K562 (cell line): ENCODE results near the gene ZNF557. TPM values are rescaled to one million over a fixed set of nuclear protein-coding genes. Genes with fewer than 3 reads are reported as not detected.

Experiments
- ATAC-seq: fragments of 200-7000 bp; cut with Tn5 transposase; 3 replicates; pipeline ENCODE4 v1.9.1; 2020; ENCODE audit warnings: moderate library complexity
- BruUV-seq: library from RNA; stranded (reverse); fragments of 400-500 nt; replicated peaks from 2 replicates; lab custom pipeline; 2021; lab: Mats Ljungman, UMichigan
- CTCF ChIA-PET: fragments of 300-600 bp; formaldehyde crosslinking; extraction: SDS; loops from one replicate; lab custom pipeline; 2021; ENCODE audit warnings: low intra/inter-chr PET ratio; lab: Yijun Ruan, JAX
- POLR2A ChIA-PET: fragments of 300-600, 350-650 bp; sonication (Branson Sonifier 250); formaldehyde crosslinking; extraction: SDS; loops from one replicate; lab custom pipeline; 2021; ENCODE audit warnings: antibody characterized with exemption, inconsistent platforms; lab: Yijun Ruan, JAX
- DNase-seq, 4 experiments: peaks; one replicate each; pipeline versions ENCODE4 v3.0.0 to v3.0.0-alpha.2; 2011 to 2018; ENCODE audit warnings: low spot score in 3 of 4, mixed read lengths in 3 of 4; ENCODE audit errors: extremely low read depth in 1 of 4
- FAIRE-seq: peaks from 2 replicates; lab custom pipeline; 2011; peaks lifted over from hg19 to GRCh38; lab: Jason Lieb, UNC
- H2AFZ ChIP-seq: 2 replicates; pipeline ENCODE4 v1.6.0; 2011; ENCODE audit warnings: low read depth, low read length, control low read depth, inconsistent platforms
- H3K27ac ChIP-seq: fragments of 200-600 bp; 3 replicates; pipeline ENCODE4 v1.8.0; 2011; ENCODE audit warnings: low read depth, mild to moderate bottlenecking, control low read depth, inconsistent platforms, low read length, moderate library complexity, mixed read lengths; ENCODE audit errors: extremely low read depth
- H3K27me3 ChIP-seq, 2 experiments: fragments of 300-600 bp in 1 of 2; 2 replicates in 1 of 2; 3 replicates in 1 of 2; pipeline versions ENCODE4 v1.6.0 to v1.8.0; 2011; ENCODE audit warnings: inconsistent platforms in 2 of 2, low read length in 2 of 2, mild to moderate bottlenecking in 1 of 2, mixed read lengths in 1 of 2, moderate library complexity in 1 of 2; ENCODE audit not compliant: control insufficient read depth in 2 of 2, insufficient read depth in 2 of 2
- H3K36me3 ChIP-seq: fragments of 300-600 bp; 3 replicates; pipeline ENCODE4 v1.8.0; 2011; ENCODE audit warnings: mild to moderate bottlenecking, low read length, inconsistent platforms; ENCODE audit not compliant: control insufficient read depth, insufficient read depth
- H3K4me1 ChIP-seq, 2 experiments: fragments of 200-600 bp in 1 of 2; replicated peaks in 1 of 2; 2 replicates in 1 of 2; 3 replicates in 1 of 2; pipeline versions ENCODE4 v1.5.1 to v1.8.0; 2011; ENCODE audit warnings: inconsistent platforms in 2 of 2, low read length in 2 of 2, mild to moderate bottlenecking in 1 of 2, mixed read lengths in 1 of 2, moderate library complexity in 1 of 2; ENCODE audit not compliant: control insufficient read depth in 2 of 2, insufficient read depth in 2 of 2
- H3K4me2 ChIP-seq: 2 replicates; pipeline ENCODE4 v1.6.1; 2011; ENCODE audit warnings: low read length, control low read depth, inconsistent platforms, mixed read lengths; ENCODE audit not compliant: insufficient read depth
- H3K4me3 ChIP-seq: fragments of 200-600 bp; sonication (generic), shearing (Covaris generic); 2 replicates; pipeline ENCODE4 v1.5.1; 2016; ENCODE audit warnings: control low read depth, inconsistent platforms
- H3K79me2 ChIP-seq: fragments of 200-600 bp; 3 replicates; pipeline ENCODE4 v1.8.0; 2011; ENCODE audit warnings: low read length, inconsistent platforms; ENCODE audit not compliant: control insufficient read depth, insufficient read depth
- H3K9ac ChIP-seq, 2 experiments: 2 replicates each; pipeline versions ENCODE4 v1.6.0 to v1.6.1; 2011; ENCODE audit warnings: low read depth in 2 of 2, low read length in 2 of 2, control low read depth in 1 of 2, inconsistent platforms in 1 of 2, mild to moderate bottlenecking in 1 of 2, mixed read lengths in 1 of 2; ENCODE audit not compliant: insufficient read depth in 1 of 2
- H3K9me1 ChIP-seq: one replicate; pipeline ENCODE4 v1.6.0; 2011; ENCODE audit warnings: inconsistent platforms, mild to moderate bottlenecking, low read length, moderate library complexity; ENCODE audit not compliant: control insufficient read depth, insufficient read depth
- H3K9me3 ChIP-seq: replicated peaks from 2 replicates; pipeline ENCODE4 v1.5.1; 2011; ENCODE audit warnings: low read depth, low read length, inconsistent platforms; ENCODE audit not compliant: control insufficient read depth, insufficient read depth
- H4K20me1 ChIP-seq: replicated peaks from 2 replicates; pipeline ENCODE4 v1.6.1; 2011; ENCODE audit warnings: low read length, inconsistent platforms, mixed read lengths; ENCODE audit not compliant: control insufficient read depth, insufficient read depth
- BCL6 ChIP-seq: fragments of 250-450 bp; sonication (Bioruptor Pico); IDR thresholded peaks from 2 replicates; pipeline ENCODE4 v1.4.0; 2020
- BRF1 ChIP-seq: IDR thresholded peaks from 3 replicates; pipeline ENCODE4 v1.6.1; 2011; ENCODE audit warnings: borderline replicate concordance, mild to moderate bottlenecking; ENCODE audit not compliant: insufficient read length; ENCODE audit errors: extremely low read depth
- ELF2 ChIP-seq: fragments of 250-450 bp; sonication (Bioruptor Pico); IDR thresholded peaks from 2 replicates; pipeline ENCODE4 v1.5.0; 2021; ENCODE audit warnings: mild to moderate bottlenecking
- GATA2 ChIP-seq: sonication (generic); formaldehyde crosslinking; IDR thresholded peaks from 2 replicates; pipeline ENCODE4 v1.4.0; 2020; ENCODE audit warnings: mild to moderate bottlenecking, missing genetic modification reagents
- NCOA4 ChIP-seq: fragments of 450-650 bp; IDR thresholded peaks from 2 replicates; pipeline ENCODE4 v1.6.1; 2018; ENCODE audit warnings: mild to moderate bottlenecking; ENCODE audit not compliant: partially characterized antibody
- SMARCC2 ChIP-seq: fragments of 450-650 bp; IDR thresholded peaks from 2 replicates; pipeline ENCODE4 v1.6.1; 2017; ENCODE audit warnings: antibody characterized with exemption, moderate library complexity, mild to moderate bottlenecking, low read depth
- TEAD1 ChIP-seq, 2 experiments: fragments of 450-650 bp in 1 of 2; sonication (generic) in 1 of 2; formaldehyde crosslinking; IDR thresholded peaks; 2 replicates each; pipeline versions ENCODE4 v1.4.0 to v1.8.0; 2020 to 2022; ENCODE audit warnings: mild to moderate bottlenecking in 2 of 2, missing genetic modification reagents in 1 of 2
- ZBED1 ChIP-seq: IDR thresholded peaks from 2 replicates; pipeline ENCODE4 v1.6.1; 2014
- ZNF146 ChIP-seq: IDR thresholded peaks from one replicate; pipeline ENCODE4 v1.6.1; 2018; ENCODE audit warnings: missing compliant biosample characterization; ENCODE audit not compliant: unreplicated experiment
- ZNF780A ChIP-seq: fragments of 250-450 bp; sonication (Bioruptor Pico); IDR thresholded peaks from 2 replicates; pipeline ENCODE4 v1.5.0; 2021; ENCODE audit warnings: mild to moderate bottlenecking
- in situ Hi-C: fragments of 300-500 bp; cut with MboI; formaldehyde crosslinking; loops from 4 replicates; pipeline ENCODE4 v1.15.0; 2018; ENCODE audit warnings: inconsistent platforms, mixed read lengths
- intact Hi-C: fragments of 100-400 bp; cut with micrococcal nuclease; formaldehyde crosslinking; loops from 2 replicates; pipeline ENCODE4 v1.14.2; 2022
- polyA plus RNA-seq, 8 experiments: library from polyadenylated mRNA; depleted of rRNA in 4 of 8; stranded (reverse) in 5 of 8; unstranded in 3 of 8; fragments of >200 nt; fragmentation: Nextera tagmentation in 2 of 8; fragmentation: Illumina TruSeq in 1 of 8; extraction: Ambion mirVana in 2 of 8; extraction: Trizol in 1 of 8; gene quantifications; 2 replicates each; pipeline versions ENCODE4 v1.2.1 to v1.2.3, GENCODE V29; 2011 to 2014; ENCODE audit warnings: inconsistent platforms in 1 of 8, missing spikeins in 1 of 8
- total RNA-seq, 7 experiments: library from RNA; depleted of rRNA in 6 of 7; stranded (reverse); fragments of >200 nt in 6 of 7; fragmentation: Illumina TruSeq in 2 of 7; extraction: Trizol in 2 of 7; gene quantifications; 2 replicates each; pipeline versions ENCODE4 v1.2.1 to v1.2.3, GENCODE V29; 2011 to 2021; ENCODE audit warnings: low replicate concordance in 1 of 7
- TF ChIP-seq, protein P1 (sequence below): fragments of 250-450 bp; sonication (Bioruptor Pico); IDR thresholded peaks from 2 replicates; pipeline ENCODE4 v1.4.0; 2020; ENCODE audit warnings: mild to moderate bottlenecking, moderate library complexity
- TF ChIP-seq, protein P2 (sequence below): fragments of 250-450 bp; sonication (Bioruptor Pico); IDR thresholded peaks from 2 replicates; pipeline ENCODE4 v1.8.0; 2021; ENCODE audit warnings: borderline replicate concordance, mild to moderate bottlenecking, moderate library complexity; ENCODE audit not compliant: poor library complexity, severe bottlenecking

ZNF557 gene
- total and polyA plus RNA-seq, 9 of the 15 experiments (the other 6 are each of a cell fraction or from before 2014, with no cell fraction given) = 2.2 to 6.6 (median 4.4) TPM

DNA sequence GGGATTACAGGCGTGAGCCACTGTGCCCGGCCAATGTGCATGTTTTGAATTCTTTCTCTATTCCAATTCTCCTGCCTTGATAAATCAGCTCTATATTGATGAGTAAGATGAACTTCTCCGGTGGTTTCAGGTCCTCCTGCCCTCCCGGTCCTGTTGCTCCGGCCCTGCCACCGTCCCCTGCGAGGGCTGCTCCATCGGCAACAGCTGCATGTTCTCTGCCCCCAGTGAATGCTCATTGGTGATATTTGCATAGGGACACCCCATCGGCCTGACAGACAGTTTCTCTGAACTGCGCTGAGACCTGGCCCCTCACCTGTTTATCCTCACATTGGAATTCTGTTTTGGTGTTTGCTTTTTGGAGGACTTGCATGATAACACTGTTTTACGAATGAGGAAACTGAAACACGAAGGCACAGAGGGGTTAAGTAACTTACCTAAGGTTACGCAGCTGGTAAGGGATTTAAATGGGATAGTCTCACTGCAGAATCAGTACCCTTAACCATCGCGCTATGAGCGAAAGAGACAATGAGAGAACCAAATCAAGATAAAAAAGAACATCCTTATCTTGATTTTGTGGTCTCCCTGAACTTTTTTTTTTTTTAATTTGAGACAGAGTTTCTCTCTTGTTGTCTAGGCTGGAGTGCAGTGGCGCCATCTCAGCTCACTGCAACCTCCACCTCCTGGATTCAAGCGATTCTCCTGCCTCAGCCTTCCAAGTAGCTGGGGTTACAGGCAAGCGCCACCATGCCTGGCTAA is 32.2 kb downstream of the ZNF557 start (continued):
- TF ChIP-seq, protein P1, sequence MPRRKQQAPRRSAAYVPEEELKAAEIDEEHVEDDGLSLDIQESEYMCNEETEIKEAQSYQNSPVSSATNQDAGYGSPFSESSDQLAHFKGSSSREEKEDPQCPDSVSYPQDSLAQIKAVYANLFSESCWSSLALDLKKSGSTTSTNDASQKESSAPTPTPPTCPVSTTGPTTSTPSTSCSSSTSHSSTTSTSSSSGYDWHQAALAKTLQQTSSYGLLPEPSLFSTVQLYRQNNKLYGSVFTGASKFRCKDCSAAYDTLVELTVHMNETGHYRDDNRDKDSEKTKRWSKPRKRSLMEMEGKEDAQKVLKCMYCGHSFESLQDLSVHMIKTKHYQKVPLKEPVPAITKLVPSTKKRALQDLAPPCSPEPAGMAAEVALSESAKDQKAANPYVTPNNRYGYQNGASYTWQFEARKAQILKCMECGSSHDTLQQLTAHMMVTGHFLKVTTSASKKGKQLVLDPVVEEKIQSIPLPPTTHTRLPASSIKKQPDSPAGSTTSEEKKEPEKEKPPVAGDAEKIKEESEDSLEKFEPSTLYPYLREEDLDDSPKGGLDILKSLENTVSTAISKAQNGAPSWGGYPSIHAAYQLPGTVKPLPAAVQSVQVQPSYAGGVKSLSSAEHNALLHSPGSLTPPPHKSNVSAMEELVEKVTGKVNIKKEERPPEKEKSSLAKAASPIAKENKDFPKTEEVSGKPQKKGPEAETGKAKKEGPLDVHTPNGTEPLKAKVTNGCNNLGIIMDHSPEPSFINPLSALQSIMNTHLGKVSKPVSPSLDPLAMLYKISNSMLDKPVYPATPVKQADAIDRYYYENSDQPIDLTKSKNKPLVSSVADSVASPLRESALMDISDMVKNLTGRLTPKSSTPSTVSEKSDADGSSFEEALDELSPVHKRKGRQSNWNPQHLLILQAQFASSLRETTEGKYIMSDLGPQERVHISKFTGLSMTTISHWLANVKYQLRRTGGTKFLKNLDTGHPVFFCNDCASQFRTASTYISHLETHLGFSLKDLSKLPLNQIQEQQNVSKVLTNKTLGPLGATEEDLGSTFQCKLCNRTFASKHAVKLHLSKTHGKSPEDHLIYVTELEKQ (CRISPR knock-in tag) = no peak
- TF ChIP-seq SMARCC2 = no peak
- TF ChIP-seq, protein P2, sequence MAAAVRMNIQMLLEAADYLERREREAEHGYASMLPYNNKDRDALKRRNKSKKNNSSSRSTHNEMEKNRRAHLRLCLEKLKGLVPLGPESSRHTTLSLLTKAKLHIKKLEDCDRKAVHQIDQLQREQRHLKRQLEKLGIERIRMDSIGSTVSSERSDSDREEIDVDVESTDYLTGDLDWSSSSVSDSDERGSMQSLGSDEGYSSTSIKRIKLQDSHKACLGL (CRISPR knock-in tag) = no peak

DNA sequence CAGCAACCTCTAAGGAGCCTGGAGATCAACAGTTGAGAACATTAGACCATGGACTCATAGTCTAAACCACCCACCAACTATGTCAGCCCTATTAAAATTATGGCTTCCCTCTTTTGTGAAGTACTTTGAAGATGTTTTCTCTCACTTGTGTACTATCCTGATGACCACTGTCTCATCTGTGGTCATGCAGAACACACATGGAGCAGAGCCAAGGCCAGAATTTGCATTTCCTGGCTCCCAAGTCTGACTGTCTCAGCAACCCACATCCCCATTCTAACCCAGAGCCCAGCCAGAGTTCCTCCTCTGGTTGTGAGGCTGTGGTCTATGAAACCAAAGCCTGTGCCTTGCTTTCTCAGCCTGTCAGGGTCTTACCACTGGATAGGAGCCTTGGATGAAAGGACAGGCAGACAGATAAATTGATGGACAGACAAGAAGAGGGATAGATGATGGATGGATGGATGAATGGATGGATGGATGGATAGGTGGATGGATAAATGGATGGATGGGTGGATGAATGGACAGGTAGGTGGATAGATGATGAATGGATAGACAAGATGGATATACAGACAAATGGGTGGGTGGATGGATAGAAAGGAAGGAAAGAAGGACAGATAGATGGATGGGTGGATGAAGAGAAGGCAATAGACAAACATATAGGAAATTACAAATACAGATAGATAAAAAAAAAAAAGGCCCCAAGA is 35.4 kb downstream of the ZNF557 start:
- H3K9me1 ChIP-seq = peaks cover 2% of the 10 kb centered on the region
- ATAC-seq = no peak
- H3K4me2 ChIP-seq = no peak overlapping the region
- no peaks in the 10 kb centered on the region for H4K20me1 ChIP-seq
- intact Hi-C loops = no loop called here
- TF ChIP-seq ZNF146 (no peak), BCL6 (CRISPR knock-in tag) (no peak), SMARCC2 (no peak), ELF2 (no peak), ZNF780A (CRISPR knock-in tag) (no peak), ZBED1 (no peak), GATA2 (CRISPR knock-in tag) (no peak), BRF1 (no peak), TEAD1 (CRISPR knock-in tag; IDR thresholded peaks at IDR 0.05) (no peak), NCOA4 (no peak)
- TF ChIP-seq, all 486 proteins: peak for 0
- no peak overlapping the region for H3K4me3 ChIP-seq
- no peaks in the 10 kb centered on the region for H3K79me2 ChIP-seq
- H3K9me3 ChIP-seq = 0 out of 2 replicates have a peak, but pooled peaks cover 2% of the 10 kb centered on the region
- H2AFZ ChIP-seq = no peak overlapping the region
- no peak for DNase-seq
- BruUV-seq = no TSS peak
- H3K27me3 ChIP-seq = peaks cover 2 to 15% of the 10 kb centered on the region in 2 experiments; a peak in 2 of 5 replicates
- no peaks in the 10 kb centered on the region for H3K36me3 ChIP-seq
- ChIA-PET POLR2A (no interaction called here), CTCF (no interaction called here)
- no peak overlapping the region for H3K9ac ChIP-seq
- H3K4me1 ChIP-seq = peaks cover 0 to 2% of the 10 kb centered on the region in 2 experiments; a peak in 1 of 5 replicates
- in situ Hi-C loops = loop anchor here (10.0 kb wide), 1 partner anchor 230 kb away; no protein-coding TSS in a partner anchor
- no peak for FAIRE-seq
- no peak overlapping the region for H3K27ac ChIP-seq
